ENCODE results near the gene HLA-DPB1.
"Not testable (repeated sequence)": the region's sequence is repeated elsewhere in the genome, so short reads cannot be mapped to it uniquely, and the experiment has no call there.

The HLA-DPB1 gene

GRCh38 chr6:33075568-33076405, at the start of gene HLA-DPB1:
Gene HLA-DPB1 (plus strand): TSS chr6:33075990. CDS start chr6:33076042, 52 bp downstream.
- DNase-seq (ENCODE audit: low read depth in 3 of 3, low spot score in 1 of 3), result no peak

- DNase-seq (ENCODE audit: low read depth in 3 of 3, low spot score in 1 of 3), result no peak
Observed at GRCh38 chr6:33028220-33028849, 47.5 kb upstream of the HLA-DPB1 start.

GRCh38 chr6:33029328-33030184, 46.2 kb upstream of the HLA-DPB1 start:
- DNase-seq (ENCODE audit: low read depth in 3 of 3, low spot score in 1 of 3), result no peak

- no peak for DNase-seq (ENCODE audit: low read depth in 3 of 3, low spot score in 1 of 3)
Observed at GRCh38 chr6:33030245-33030644, 45.5 kb upstream of the HLA-DPB1 start.

GRCh38 chr6:33034554-33034953, 41.2 kb upstream of the HLA-DPB1 start:
- no peak for DNase-seq (ENCODE audit: low read depth in 3 of 3, low spot score in 1 of 3)

- no peak for DNase-seq (ENCODE audit: low read depth in 3 of 3, low spot score in 1 of 3)
Observed at GRCh38 chr6:33036535-33036934, 39.3 kb upstream of the HLA-DPB1 start.

- no peak for DNase-seq (ENCODE audit: low read depth in 3 of 3, low spot score in 1 of 3)
Observed at GRCh38 chr6:33040157-33040556, 35.6 kb upstream of the HLA-DPB1 start.

- no peak for DNase-seq (ENCODE audit: low read depth in 3 of 3, low spot score in 1 of 3)
Observed at GRCh38 chr6:33049323-33050013, 26.3 kb upstream of the HLA-DPB1 start.

GRCh38 chr6:33050014-33050810, 25.6 kb upstream of the HLA-DPB1 start:
- DNase-seq (ENCODE audit: low read depth in 3 of 3, low spot score in 1 of 3), result no peak

GRCh38 chr6:33052627-33053026, 23.2 kb upstream of the HLA-DPB1 start:
- DNase-seq (ENCODE audit: low read depth in 3 of 3, low spot score in 1 of 3), result no peak

- no peak for DNase-seq (ENCODE audit: low read depth in 3 of 3, low spot score in 1 of 3)
Observed at GRCh38 chr6:33053230-33053629, 22.6 kb upstream of the HLA-DPB1 start.

- no peak for DNase-seq (ENCODE audit: low read depth in 3 of 3, low spot score in 1 of 3)
Observed at GRCh38 chr6:33057222-33058150, 18.3 kb upstream of the HLA-DPB1 start.

GRCh38 chr6:33061987-33062386, 13.8 kb upstream of the HLA-DPB1 start:
- no peak for DNase-seq (ENCODE audit: low read depth in 3 of 3, low spot score in 1 of 3)

- DNase-seq (ENCODE audit: low read depth in 3 of 3, low spot score in 1 of 3), result not testable (repeated sequence)
Observed at GRCh38 chr6:33063435-33063834, 12.4 kb upstream of the HLA-DPB1 start.

- DNase-seq (ENCODE audit: low read depth in 3 of 3, low spot score in 1 of 3), result no peak
Observed at GRCh38 chr6:33064723-33065122, 11.1 kb upstream of the HLA-DPB1 start.

- DNase-seq (ENCODE audit: low read depth in 3 of 3, low spot score in 1 of 3), result no peak
Observed at GRCh38 chr6:33065312-33065711, 10.5 kb upstream of the HLA-DPB1 start.

- DNase-seq (ENCODE audit: low read depth in 3 of 3, low spot score in 1 of 3), result no peak
Observed at GRCh38 chr6:33066917-33067521, 8.8 kb upstream of the HLA-DPB1 start.

- DNase-seq (ENCODE audit: low read depth in 3 of 3, low spot score in 1 of 3), result no peak
Observed at GRCh38 chr6:33069021-33069738, 6.6 kb upstream of the HLA-DPB1 start.

Measured in stimulated activated CD4-positive, alpha-beta T cell treated with anti-CD3 and anti-CD28 coated beads, TNF-alpha, amount 100 ng/mL, for 1 hour (primary cell).